ENCODE measurements around the gene AK9.

DNA sequence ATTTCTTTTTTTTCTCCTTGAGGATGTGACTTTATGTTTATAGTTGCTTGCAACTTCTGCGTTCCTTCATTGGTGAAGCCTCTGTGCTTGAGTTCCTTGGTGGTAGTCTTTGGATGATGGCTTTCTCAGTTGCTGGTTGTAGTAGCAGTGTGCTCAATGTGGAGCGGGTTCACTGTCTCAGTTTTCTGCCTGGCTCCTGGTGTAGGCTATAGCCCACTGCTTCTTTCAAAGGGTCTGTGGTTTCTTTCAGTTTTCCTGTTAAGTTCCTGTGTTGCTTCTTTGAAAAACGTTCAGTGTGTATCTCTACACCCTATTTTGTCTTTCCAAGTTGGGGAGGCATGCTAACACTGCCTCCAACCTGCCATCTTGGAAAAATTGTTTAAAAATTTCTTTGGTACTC is 174.1 kb downstream of the AK9 start:
- TF ChIP-seq POLR2AphosphoS5 (IDR thresholded peaks at IDR 0.05; ENCODE audit: borderline replicate concordance, low read depth, low read length) (no peak), EZH2 (IDR thresholded peaks at IDR 0.05) (no peak)

Measured in SK-N-MC (cell line).